Osteoblast (primary cell): ENCODE measurements around the gene DNAJB11. TPM values are rescaled to one million over a fixed set of nuclear protein-coding genes. Genes with fewer than 3 reads are reported as not detected.
A peak's percentile ranks its signal among the peaks of the same experiment; 100 is the strongest.

Experiments used
- DNase-seq: peaks from one replicate; pipeline ENCODE4 v3.0.0; 2011; ENCODE audit warnings: low spot score, mixed read lengths; ENCODE audit not compliant: insufficient read length; ENCODE audit errors: missing footprints
- H2AFZ ChIP-seq: 2 replicates; pipeline ENCODE4 v1.6.0; 2011; ENCODE audit warnings: mild to moderate bottlenecking, low read length
- H3K27ac ChIP-seq: 2 replicates; pipeline ENCODE4 v1.5.1; 2011; ENCODE audit warnings: mild to moderate bottlenecking, low read depth, low read length, moderate library complexity
- H3K27me3 ChIP-seq: 2 replicates; pipeline ENCODE4 v1.6.0; 2012; ENCODE audit warnings: mild to moderate bottlenecking, control low read depth, inconsistent platforms, low read length, moderate library complexity; ENCODE audit not compliant: insufficient read depth
- H3K36me3 ChIP-seq: 2 replicates; pipeline ENCODE4 v1.5.1; 2011; ENCODE audit warnings: mild to moderate bottlenecking, low read length, control low read depth, moderate library complexity; ENCODE audit not compliant: insufficient read depth
- H3K4me1 ChIP-seq: 2 replicates; pipeline ENCODE4 v1.5.1; 2011; ENCODE audit warnings: mild to moderate bottlenecking, low read length, control low read depth, moderate library complexity; ENCODE audit not compliant: insufficient read depth
- H3K4me2 ChIP-seq: 2 replicates; pipeline ENCODE4 v1.6.0; 2011; ENCODE audit warnings: mild to moderate bottlenecking, low read length; ENCODE audit not compliant: insufficient read depth
- H3K4me3 ChIP-seq: fragments of 200-600 bp; sonication (generic); 3 replicates; pipeline ENCODE4 v1.5.1; 2012; ENCODE audit warnings: mild to moderate bottlenecking, low read length, inconsistent platforms; ENCODE audit not compliant: insufficient read depth
- H3K79me2 ChIP-seq: 2 replicates; pipeline ENCODE4 v1.6.0; 2012; ENCODE audit warnings: mild to moderate bottlenecking, low read length, control low read depth, inconsistent platforms; ENCODE audit not compliant: insufficient read depth
- H3K9me3 ChIP-seq: 2 replicates; pipeline ENCODE4 v1.5.1; 2011; ENCODE audit warnings: low read depth, low read length, control low read depth
- H4K20me1 ChIP-seq: 2 replicates; pipeline ENCODE4 v1.6.0; 2012; ENCODE audit warnings: mild to moderate bottlenecking, low read length, control low read depth; ENCODE audit not compliant: insufficient read depth
- CTCF ChIP-seq: IDR thresholded peaks from 2 replicates; pipeline ENCODE4 v1.5.1; 2011; ENCODE audit warnings: mild to moderate bottlenecking, low read depth, low read length, moderate library complexity; ENCODE audit errors: extremely low read depth
- total RNA-seq: library from RNA; depleted of rRNA; stranded (reverse); fragments of >200 nt; gene quantifications from 2 replicates; pipeline ENCODE4 v1.2.3, GENCODE V29; 2012

DNAJB11 gene
- total RNA-seq, 1 donor: 35.8 TPM

GRCh38 chr3:186569779-186570095, 783 bp upstream of the DNAJB11 start:
- TF ChIP-seq CTCF: no peak
- DNase-seq: peak; percentile 72
- H3K4me3 ChIP-seq: peak overlapping the region; percentile 98
- peak overlapping the region; percentile 47 for H3K27ac ChIP-seq
- peaks cover 22% of the 10 kb centered on the region for H3K4me1 ChIP-seq
- peaks cover under 1% of the 10 kb centered on the region for H4K20me1 ChIP-seq
- H3K36me3 ChIP-seq: peaks cover 22% of the 10 kb centered on the region
- peak overlapping the region; percentile 79 for H2AFZ ChIP-seq
- no peaks in the 10 kb centered on the region for H3K9me3 ChIP-seq
- peaks cover 49% of the 10 kb centered on the region for H3K79me2 ChIP-seq
- H3K4me2 ChIP-seq: peak overlapping the region; percentile 90
- H3K27me3 ChIP-seq: no peaks in the 10 kb centered on the region

GRCh38 chr3:186570941-186571643, 572 bp downstream of the DNAJB11 start:
- peak; percentile 56 for DNase-seq

GRCh38 chr3:186571644-186572013, 1.1 kb downstream of the DNAJB11 start:
- H3K4me1 ChIP-seq: peaks cover 21% of the 10 kb centered on the region
- H4K20me1 ChIP-seq: no peaks in the 10 kb centered on the region
- peaks cover 40% of the 10 kb centered on the region for H3K36me3 ChIP-seq
- peak overlapping the region; percentile 100 for H3K4me2 ChIP-seq
- TF ChIP-seq CTCF: no peak
- H3K27ac ChIP-seq: peak overlapping the region; percentile 91
- no peak overlapping the region for H2AFZ ChIP-seq
- H3K4me3 ChIP-seq: peak overlapping the region; percentile 98
- no peaks in the 10 kb centered on the region for H3K27me3 ChIP-seq
- no peak for DNase-seq
- no peaks in the 10 kb centered on the region for H3K9me3 ChIP-seq
- H3K79me2 ChIP-seq: peaks cover 36% of the 10 kb centered on the region

More at GRCh38 chr3:186570941-186571643, 572 bp downstream of the DNAJB11 start:
- H3K36me3 ChIP-seq: peaks cover 34% of the 10 kb centered on the region
- H3K27me3 ChIP-seq: no peaks in the 10 kb centered on the region
- peak overlapping the region; percentile 100 for H3K4me2 ChIP-seq
- no peaks in the 10 kb centered on the region for H3K9me3 ChIP-seq
- peak overlapping the region; percentile 91 for H3K27ac ChIP-seq
- H2AFZ ChIP-seq: peak overlapping the region; percentile 91
- no peak for TF ChIP-seq CTCF
- H3K79me2 ChIP-seq: peaks cover 42% of the 10 kb centered on the region
- no peaks in the 10 kb centered on the region for H4K20me1 ChIP-seq
- H3K4me1 ChIP-seq: peaks cover 22% of the 10 kb centered on the region
- H3K4me3 ChIP-seq: peak overlapping the region; percentile 98

GRCh38 chr3:186577521-186577920, 7.0 kb downstream of the DNAJB11 start:
- Histone ChIP-seq H3K4me3 (no peak overlapping the region), H3K27ac (no peak overlapping the region), H3K4me2 (no peak overlapping the region), H3K79me2 (peaks cover 10% of the 10 kb centered on the region), H4K20me1 (no peaks in the 10 kb centered on the region), H3K36me3 (peaks cover 82% of the 10 kb centered on the region), H2AFZ (no peak overlapping the region), H3K4me1 (no peaks in the 10 kb centered on the region), H3K9me3 (no peaks in the 10 kb centered on the region), H3K27me3 (no peaks in the 10 kb centered on the region)
- no peak for TF ChIP-seq CTCF
- DNase-seq: no peak
